GM23338 (cell line): ENCODE results near the gene ATXN7. TPM values are rescaled to one million over a fixed set of nuclear protein-coding genes. Genes with fewer than 3 reads are reported as not detected.
A peak's percentile ranks its signal among the peaks of the same experiment; 100 is the strongest.

Experiments
- ATAC-seq: fragments of 200-7000 bp; cut with Tn5 transposase; 3 replicates; pipeline ENCODE4 v1.9.1; 2020
- DNase-seq: peaks from one replicate; pipeline ENCODE4 v3.0.0-alpha.2; 2015; ENCODE audit warnings: low spot score
- H2AFZ ChIP-seq: fragments of 200-600 bp; sonication (generic); 2 replicates; pipeline ENCODE4 v1.8.0; 2016; ENCODE audit warnings: antibody characterized with exemption, mild to moderate bottlenecking, moderate library complexity
- H3F3A ChIP-seq: fragments of 200-600 bp; sonication (generic); replicated peaks from 2 replicates; pipeline ENCODE4 v1.8.0; 2017; ENCODE audit warnings: antibody characterized with exemption, mixed run types, low read depth
- H3K27ac ChIP-seq: fragments of 200-600 bp; sonication (generic); 2 replicates; pipeline ENCODE4 v1.6.1; 2016; ENCODE audit warnings: low read depth
- H3K27me3 ChIP-seq: fragments of 200-600 bp; sonication (generic); 2 replicates; pipeline ENCODE4 v1.8.0; 2016; ENCODE audit warnings: mild to moderate bottlenecking, mixed run types, moderate library complexity; ENCODE audit not compliant: insufficient read depth
- H3K36me3 ChIP-seq: fragments of 200-600 bp; sonication (generic); 2 replicates; pipeline ENCODE4 v1.8.0; 2016; ENCODE audit warnings: mild to moderate bottlenecking; ENCODE audit not compliant: insufficient read depth
- H3K4me1 ChIP-seq: fragments of 200-600 bp; sonication (generic); 2 replicates; pipeline ENCODE4 v1.8.0; 2016; ENCODE audit warnings: mild to moderate bottlenecking, moderate library complexity; ENCODE audit not compliant: insufficient read depth
- H3K4me2 ChIP-seq: fragments of 200-600 bp; sonication (generic); 2 replicates; pipeline ENCODE4 v1.7.1; 2017; ENCODE audit warnings: mixed run types
- H3K4me3 ChIP-seq: fragments of 200-600 bp; sonication (generic); 2 replicates; pipeline ENCODE4 v1.6.1; 2016; ENCODE audit warnings: mixed run types
- H3K79me2 ChIP-seq: fragments of 200-600 bp; sonication (generic); replicated peaks from 2 replicates; pipeline ENCODE4 v1.8.0; 2017; ENCODE audit warnings: mild to moderate bottlenecking; ENCODE audit not compliant: insufficient read depth
- H3K9me2 ChIP-seq: fragments of 200-600 bp; sonication (generic); 2 replicates; pipeline ENCODE4 v1.8.0; 2017; ENCODE audit not compliant: insufficient read depth
- H4K20me1 ChIP-seq: fragments of 200-600 bp; sonication (generic); replicated peaks from 2 replicates; pipeline ENCODE4 v1.8.0; 2017; ENCODE audit warnings: mild to moderate bottlenecking; ENCODE audit not compliant: insufficient read depth
- H3K27ac Mint-ChIP-seq: 2 replicates; pipeline ENCODE4 v1.8.0; 2020; ENCODE audit warnings: inconsistent platforms, mild to moderate bottlenecking, moderate library complexity, mixed read lengths
- H3K27me3 Mint-ChIP-seq: 3 replicates; pipeline ENCODE4 v1.8.0; 2022; ENCODE audit warnings: low read depth, mild to moderate bottlenecking, moderate library complexity, mixed read lengths, inconsistent platforms; ENCODE audit not compliant: insufficient read depth, poor library complexity
- H3K36me3 Mint-ChIP-seq: 3 replicates; pipeline ENCODE4 v1.8.0; 2021; ENCODE audit warnings: low read depth, mild to moderate bottlenecking, inconsistent platforms, moderate library complexity, mixed read lengths
- H3K4me1 Mint-ChIP-seq: 3 replicates; pipeline ENCODE4 v1.8.0; 2020; ENCODE audit warnings: mild to moderate bottlenecking, inconsistent platforms, mixed read lengths
- H3K4me3 Mint-ChIP-seq: 3 replicates; pipeline ENCODE4 v1.8.0; 2021; ENCODE audit warnings: moderate library complexity, mild to moderate bottlenecking, inconsistent platforms, mixed read lengths
- H3K9me3 Mint-ChIP-seq: 3 replicates; pipeline ENCODE4 v1.8.0; 2020; ENCODE audit warnings: moderate library complexity, mild to moderate bottlenecking, inconsistent platforms, mixed read lengths
- CREB1 ChIP-seq: fragments of 250-450 bp; sonication (Bioruptor Pico); IDR thresholded peaks from 2 replicates; pipeline ENCODE4 v1.5.0; 2020; ENCODE audit warnings: low read depth, mild to moderate bottlenecking, moderate library complexity
- EZH2 ChIP-seq: fragments of 200-600 bp; sonication (generic); IDR thresholded peaks from one replicate; pipeline ENCODE4 v1.8.0; 2017; ENCODE audit warnings: antibody characterized with exemption, mild to moderate bottlenecking, low read depth; ENCODE audit not compliant: unreplicated experiment
- EZH2phosphoT487 ChIP-seq: fragments of 200-600 bp; sonication (generic); IDR thresholded peaks from one replicate; pipeline ENCODE4 v1.8.1; 2018; ENCODE audit warnings: antibody characterized with exemption; ENCODE audit not compliant: unreplicated experiment
- JUNB ChIP-seq: IDR thresholded peaks from one replicate; pipeline ENCODE4 v1.6.1; 2016; ENCODE audit warnings: antibody characterized with exemption; ENCODE audit not compliant: unreplicated experiment
- NANOG ChIP-seq: IDR thresholded peaks from 2 replicates; pipeline ENCODE4 v1.6.1; 2016; ENCODE audit warnings: antibody characterized with exemption, borderline replicate concordance
- POLR2AphosphoS5 ChIP-seq: IDR thresholded peaks from 2 replicates; pipeline ENCODE4 v1.6.1; 2016; ENCODE audit warnings: antibody characterized with exemption, low read depth
- STAT1 ChIP-seq: IDR thresholded peaks from one replicate; pipeline ENCODE4 v1.6.1; 2016; ENCODE audit warnings: antibody characterized with exemption; ENCODE audit not compliant: unreplicated experiment
- ZNF114 ChIP-seq: fragments of 250-450 bp; sonication (Bioruptor Pico); IDR thresholded peaks from 2 replicates; pipeline ENCODE4 v1.5.0; 2020; ENCODE audit warnings: mild to moderate bottlenecking, moderate library complexity
- ZNF331 ChIP-seq: fragments of 250-450 bp; sonication (Bioruptor Pico); IDR thresholded peaks from 2 replicates; pipeline ENCODE4 v1.5.0; 2020; ENCODE audit warnings: low read depth, mild to moderate bottlenecking, moderate library complexity
- polyA plus RNA-seq: library from polyadenylated mRNA; unstranded; fragments of >200 nt; fragmentation: Nextera tagmentation; extraction: Ambion mirVana; gene quantifications from 2 replicates; pipeline ENCODE4 v1.2.1, GENCODE V29; 2016
- total RNA-seq: library from RNA; depleted of rRNA; stranded (reverse); fragments of >200 nt; shearing (Covaris generic); gene quantifications from 2 replicates; pipeline ENCODE4 v1.2.3, GENCODE V29; 2014
- TF ChIP-seq, protein P1 (sequence below), 2 experiments: fragments of 200-600 bp in 1 of 2; sonication (generic) in 1 of 2; conservative IDR thresholded peaks; 2 replicates each; pipeline versions ENCODE4 v1.5.1 to v1.6.1; 2016 to 2017; ENCODE audit warnings: antibody characterized with exemption in 2 of 2, low read depth in 2 of 2, mild to moderate bottlenecking in 2 of 2, moderate library complexity in 1 of 2
- TF ChIP-seq, protein P2 (sequence below): fragments of 250-450 bp; sonication (Bioruptor Pico); IDR thresholded peaks from 2 replicates; pipeline ENCODE4 v1.5.0; 2020; ENCODE audit warnings: mild to moderate bottlenecking, moderate library complexity
- TF ChIP-seq, protein P3 (sequence below): IDR thresholded peaks from 2 replicates; pipeline ENCODE4 v1.6.1; 2016; ENCODE audit warnings: antibody characterized with exemption

Gene ATXN7
- total and polyA plus RNA-seq, 2 experiments from 2014 or later: 4.0 to 17.2 TPM

DNA sequence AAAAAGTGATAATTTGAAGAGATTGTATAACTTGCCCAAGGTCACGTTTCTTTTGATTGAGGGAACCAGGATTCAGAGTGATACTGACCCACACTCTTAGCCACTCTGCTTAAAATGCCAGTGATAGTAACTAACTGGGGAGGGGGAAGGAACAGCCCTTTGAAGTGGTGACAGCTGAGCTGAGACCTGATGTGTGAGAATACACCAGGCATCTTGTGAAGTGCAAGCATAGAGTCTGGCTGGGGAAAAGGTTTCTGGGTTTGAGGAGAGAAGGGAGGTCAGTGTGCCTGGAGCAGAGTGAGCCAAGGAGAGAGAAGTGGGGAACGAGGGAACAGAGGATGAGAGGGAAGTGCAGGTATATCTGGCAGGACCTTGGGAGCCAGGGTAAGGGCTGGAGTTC lies 83.9 kb downstream of the ATXN7 start:
- DNase-seq (no peak), ATAC-seq (no peak)
- no peaks in the 10 kb centered on the region for H3F3A ChIP-seq
- no peaks in the 10 kb centered on the region for H3K9me2 ChIP-seq
- no peaks in the 10 kb centered on the region for H4K20me1 ChIP-seq
- Mint-ChIP-seq H3K36me3 (no peaks in the 10 kb centered on the region; the same call in 2 of the 3 replicates), H3K27me3 (peaks cover 7% of the 10 kb centered on the region), H3K27ac (no peak overlapping the region; the same call in 1 of the 2 replicates), H3K9me3 (no peaks in the 10 kb centered on the region), H3K4me1 (peaks cover 48% of the 10 kb centered on the region), H3K4me3 (no peak overlapping the region)
- H3K4me2 ChIP-seq: no peak overlapping the region
- H3K27ac ChIP-seq: no peak overlapping the region
- H3K4me3 ChIP-seq: no peak overlapping the region
- H3K4me1 ChIP-seq: peaks cover 26% of the 10 kb centered on the region
- no peaks in the 10 kb centered on the region for H3K27me3 ChIP-seq
- H3K36me3 ChIP-seq: no peaks in the 10 kb centered on the region
- H3K79me2 ChIP-seq: 0 out of 2 replicates have a peak, but pooled peaks cover 3% of the 10 kb centered on the region
- no peak for TF ChIP-seq JUNB
- TF ChIP-seq ZNF114 (CRISPR knock-in tag): no peak
- no peak for TF ChIP-seq NANOG
- no peak overlapping the region for H2AFZ ChIP-seq

DNA sequence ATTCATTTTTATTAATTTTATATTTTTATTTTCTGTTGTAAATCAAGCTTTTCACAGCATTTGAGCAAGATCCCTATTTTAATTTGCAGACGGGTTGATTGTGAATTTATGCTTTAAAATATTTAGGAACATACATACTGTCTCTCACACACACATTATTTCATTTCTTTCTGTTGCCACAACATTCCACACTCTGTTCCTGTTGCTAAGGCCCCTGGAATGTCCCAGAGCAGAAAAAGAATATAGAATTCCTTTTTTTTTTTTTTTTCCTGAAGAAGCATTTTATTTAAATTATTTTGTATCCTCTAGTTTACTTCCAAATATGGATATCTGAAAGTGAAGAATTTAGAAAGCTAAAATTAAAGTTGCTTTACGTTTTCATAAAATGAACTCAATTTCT lies 85.3 kb downstream of the ATXN7 start:
- H3K36me3 ChIP-seq: no peaks in the 10 kb centered on the region
- H3K4me3 ChIP-seq: no peak overlapping the region
- Mint-ChIP-seq H3K27ac (no peak overlapping the region), H3K36me3 (peaks cover 4% of the 10 kb centered on the region), H3K27me3 (peaks cover 7% of the 10 kb centered on the region), H3K4me3 (no peak overlapping the region), H3K9me3 (no peaks in the 10 kb centered on the region), H3K4me1 (peaks cover 45% of the 10 kb centered on the region)
- no peaks in the 10 kb centered on the region for H3F3A ChIP-seq
- no peaks in the 10 kb centered on the region for H3K27me3 ChIP-seq
- no peaks in the 10 kb centered on the region for H3K9me2 ChIP-seq
- H4K20me1 ChIP-seq: no peaks in the 10 kb centered on the region
- H3K4me1 ChIP-seq: peaks cover 26% of the 10 kb centered on the region
- no peak overlapping the region for H3K27ac ChIP-seq
- DNase-seq: peak; percentile 36
- no peak for ATAC-seq
- no peak overlapping the region for H2AFZ ChIP-seq
- no peaks in the 10 kb centered on the region for H3K79me2 ChIP-seq
- H3K4me2 ChIP-seq: no peak overlapping the region
- TF ChIP-seq, protein P1, sequence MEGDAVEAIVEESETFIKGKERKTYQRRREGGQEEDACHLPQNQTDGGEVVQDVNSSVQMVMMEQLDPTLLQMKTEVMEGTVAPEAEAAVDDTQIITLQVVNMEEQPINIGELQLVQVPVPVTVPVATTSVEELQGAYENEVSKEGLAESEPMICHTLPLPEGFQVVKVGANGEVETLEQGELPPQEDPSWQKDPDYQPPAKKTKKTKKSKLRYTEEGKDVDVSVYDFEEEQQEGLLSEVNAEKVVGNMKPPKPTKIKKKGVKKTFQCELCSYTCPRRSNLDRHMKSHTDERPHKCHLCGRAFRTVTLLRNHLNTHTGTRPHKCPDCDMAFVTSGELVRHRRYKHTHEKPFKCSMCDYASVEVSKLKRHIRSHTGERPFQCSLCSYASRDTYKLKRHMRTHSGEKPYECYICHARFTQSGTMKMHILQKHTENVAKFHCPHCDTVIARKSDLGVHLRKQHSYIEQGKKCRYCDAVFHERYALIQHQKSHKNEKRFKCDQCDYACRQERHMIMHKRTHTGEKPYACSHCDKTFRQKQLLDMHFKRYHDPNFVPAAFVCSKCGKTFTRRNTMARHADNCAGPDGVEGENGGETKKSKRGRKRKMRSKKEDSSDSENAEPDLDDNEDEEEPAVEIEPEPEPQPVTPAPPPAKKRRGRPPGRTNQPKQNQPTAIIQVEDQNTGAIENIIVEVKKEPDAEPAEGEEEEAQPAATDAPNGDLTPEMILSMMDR (conservative IDR thresholded peaks at IDR 0.05; ENCODE audit: low read depth in 2 of 2): no peak
- TF ChIP-seq STAT1: no peak
- TF ChIP-seq ZNF114 (CRISPR knock-in tag): no peak
- TF ChIP-seq EZH2: no peak
- TF ChIP-seq, protein P2, sequence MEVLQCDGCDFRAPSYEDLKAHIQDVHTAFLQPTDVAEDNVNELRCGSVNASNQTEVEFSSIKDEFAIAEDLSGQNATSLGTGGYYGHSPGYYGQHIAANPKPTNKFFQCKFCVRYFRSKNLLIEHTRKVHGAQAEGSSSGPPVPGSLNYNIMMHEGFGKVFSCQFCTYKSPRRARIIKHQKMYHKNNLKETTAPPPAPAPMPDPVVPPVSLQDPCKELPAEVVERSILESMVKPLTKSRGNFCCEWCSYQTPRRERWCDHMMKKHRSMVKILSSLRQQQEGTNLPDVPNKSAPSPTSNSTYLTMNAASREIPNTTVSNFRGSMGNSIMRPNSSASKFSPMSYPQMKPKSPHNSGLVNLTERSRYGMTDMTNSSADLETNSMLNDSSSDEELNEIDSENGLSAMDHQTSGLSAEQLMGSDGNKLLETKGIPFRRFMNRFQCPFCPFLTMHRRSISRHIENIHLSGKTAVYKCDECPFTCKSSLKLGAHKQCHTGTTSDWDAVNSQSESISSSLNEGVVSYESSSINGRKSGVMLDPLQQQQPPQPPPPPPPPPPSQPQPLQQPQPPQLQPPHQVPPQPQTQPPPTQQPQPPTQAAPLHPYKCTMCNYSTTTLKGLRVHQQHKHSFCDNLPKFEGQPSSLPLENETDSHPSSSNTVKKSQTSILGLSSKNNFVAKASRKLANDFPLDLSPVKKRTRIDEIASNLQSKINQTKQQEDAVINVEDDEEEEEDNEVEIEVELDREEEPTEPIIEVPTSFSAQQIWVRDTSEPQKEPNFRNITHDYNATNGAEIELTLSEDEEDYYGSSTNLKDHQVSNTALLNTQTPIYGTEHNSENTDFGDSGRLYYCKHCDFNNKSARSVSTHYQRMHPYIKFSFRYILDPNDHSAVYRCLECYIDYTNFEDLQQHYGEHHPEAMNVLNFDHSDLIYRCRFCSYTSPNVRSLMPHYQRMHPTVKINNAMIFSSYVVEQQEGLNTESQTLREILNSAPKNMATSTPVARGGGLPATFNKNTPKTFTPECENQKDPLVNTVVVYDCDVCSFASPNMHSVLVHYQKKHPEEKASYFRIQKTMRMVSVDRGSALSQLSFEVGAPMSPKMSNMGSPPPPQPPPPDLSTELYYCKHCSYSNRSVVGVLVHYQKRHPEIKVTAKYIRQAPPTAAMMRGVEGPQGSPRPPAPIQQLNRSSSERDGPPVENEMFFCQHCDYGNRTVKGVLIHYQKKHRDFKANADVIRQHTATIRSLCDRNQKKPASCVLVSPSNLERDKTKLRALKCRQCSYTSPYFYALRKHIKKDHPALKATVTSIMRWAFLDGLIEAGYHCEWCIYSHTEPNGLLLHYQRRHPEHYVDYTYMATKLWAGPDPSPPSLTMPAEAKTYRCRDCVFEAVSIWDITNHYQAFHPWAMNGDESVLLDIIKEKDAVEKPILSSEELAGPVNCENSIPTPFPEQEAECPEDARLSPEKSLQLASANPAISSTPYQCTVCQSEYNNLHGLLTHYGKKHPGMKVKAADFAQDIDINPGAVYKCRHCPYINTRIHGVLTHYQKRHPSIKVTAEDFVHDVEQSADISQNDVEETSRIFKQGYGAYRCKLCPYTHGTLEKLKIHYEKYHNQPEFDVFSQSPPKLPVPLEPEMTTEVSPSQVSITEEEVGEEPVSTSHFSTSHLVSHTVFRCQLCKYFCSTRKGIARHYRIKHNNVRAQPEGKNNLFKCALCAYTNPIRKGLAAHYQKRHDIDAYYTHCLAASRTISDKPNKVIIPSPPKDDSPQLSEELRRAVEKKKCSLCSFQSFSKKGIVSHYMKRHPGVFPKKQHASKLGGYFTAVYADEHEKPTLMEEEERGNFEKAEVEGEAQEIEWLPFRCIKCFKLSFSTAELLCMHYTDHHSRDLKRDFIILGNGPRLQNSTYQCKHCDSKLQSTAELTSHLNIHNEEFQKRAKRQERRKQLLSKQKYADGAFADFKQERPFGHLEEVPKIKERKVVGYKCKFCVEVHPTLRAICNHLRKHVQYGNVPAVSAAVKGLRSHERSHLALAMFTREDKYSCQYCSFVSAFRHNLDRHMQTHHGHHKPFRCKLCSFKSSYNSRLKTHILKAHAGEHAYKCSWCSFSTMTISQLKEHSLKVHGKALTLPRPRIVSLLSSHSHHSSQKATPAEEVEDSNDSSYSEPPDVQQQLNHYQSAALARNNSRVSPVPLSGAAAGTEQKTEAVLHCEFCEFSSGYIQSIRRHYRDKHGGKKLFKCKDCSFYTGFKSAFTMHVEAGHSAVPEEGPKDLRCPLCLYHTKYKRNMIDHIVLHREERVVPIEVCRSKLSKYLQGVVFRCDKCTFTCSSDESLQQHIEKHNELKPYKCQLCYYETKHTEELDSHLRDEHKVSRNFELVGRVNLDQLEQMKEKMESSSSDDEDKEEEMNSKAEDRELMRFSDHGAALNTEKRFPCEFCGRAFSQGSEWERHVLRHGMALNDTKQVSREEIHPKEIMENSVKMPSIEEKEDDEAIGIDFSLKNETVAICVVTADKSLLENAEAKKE: no peak
- TF ChIP-seq CREB1 (CRISPR knock-in tag): no peak
- TF ChIP-seq EZH2phosphoT487: no peak
- TF ChIP-seq, protein P3, sequence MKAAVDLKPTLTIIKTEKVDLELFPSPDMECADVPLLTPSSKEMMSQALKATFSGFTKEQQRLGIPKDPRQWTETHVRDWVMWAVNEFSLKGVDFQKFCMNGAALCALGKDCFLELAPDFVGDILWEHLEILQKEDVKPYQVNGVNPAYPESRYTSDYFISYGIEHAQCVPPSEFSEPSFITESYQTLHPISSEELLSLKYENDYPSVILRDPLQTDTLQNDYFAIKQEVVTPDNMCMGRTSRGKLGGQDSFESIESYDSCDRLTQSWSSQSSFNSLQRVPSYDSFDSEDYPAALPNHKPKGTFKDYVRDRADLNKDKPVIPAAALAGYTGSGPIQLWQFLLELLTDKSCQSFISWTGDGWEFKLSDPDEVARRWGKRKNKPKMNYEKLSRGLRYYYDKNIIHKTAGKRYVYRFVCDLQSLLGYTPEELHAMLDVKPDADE: no peak
- no peak for TF ChIP-seq JUNB
- TF ChIP-seq NANOG: no peak
- TF ChIP-seq ZNF331 (CRISPR knock-in tag): no peak
- TF ChIP-seq POLR2AphosphoS5: no peak
